ENCODE results near the gene PILRA. TPM values are rescaled to one million over a fixed set of nuclear protein-coding genes. Genes with fewer than 3 reads are reported as not detected.

PILRA gene
- total RNA-seq, 4 donors from 2014 or later: 3.3 to 20.6 (median 6.7) TPM

- no peaks in the 10 kb centered on the region for H3K36me3 ChIP-seq
- H3K4me1 ChIP-seq: no peaks in the 10 kb centered on the region
- no peak for DNase-seq
- H3K27me3 ChIP-seq: no peaks in the 10 kb centered on the region
- H3K4me3 ChIP-seq: no peak overlapping the region
- no peak overlapping the region for H3K27ac ChIP-seq
- H3K9me3 ChIP-seq: no peaks in the 10 kb centered on the region
- no peak for TF ChIP-seq POLR2A (IDR thresholded peaks at IDR 0.05)
- TF ChIP-seq, protein P1, sequence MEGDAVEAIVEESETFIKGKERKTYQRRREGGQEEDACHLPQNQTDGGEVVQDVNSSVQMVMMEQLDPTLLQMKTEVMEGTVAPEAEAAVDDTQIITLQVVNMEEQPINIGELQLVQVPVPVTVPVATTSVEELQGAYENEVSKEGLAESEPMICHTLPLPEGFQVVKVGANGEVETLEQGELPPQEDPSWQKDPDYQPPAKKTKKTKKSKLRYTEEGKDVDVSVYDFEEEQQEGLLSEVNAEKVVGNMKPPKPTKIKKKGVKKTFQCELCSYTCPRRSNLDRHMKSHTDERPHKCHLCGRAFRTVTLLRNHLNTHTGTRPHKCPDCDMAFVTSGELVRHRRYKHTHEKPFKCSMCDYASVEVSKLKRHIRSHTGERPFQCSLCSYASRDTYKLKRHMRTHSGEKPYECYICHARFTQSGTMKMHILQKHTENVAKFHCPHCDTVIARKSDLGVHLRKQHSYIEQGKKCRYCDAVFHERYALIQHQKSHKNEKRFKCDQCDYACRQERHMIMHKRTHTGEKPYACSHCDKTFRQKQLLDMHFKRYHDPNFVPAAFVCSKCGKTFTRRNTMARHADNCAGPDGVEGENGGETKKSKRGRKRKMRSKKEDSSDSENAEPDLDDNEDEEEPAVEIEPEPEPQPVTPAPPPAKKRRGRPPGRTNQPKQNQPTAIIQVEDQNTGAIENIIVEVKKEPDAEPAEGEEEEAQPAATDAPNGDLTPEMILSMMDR (IDR thresholded peaks at IDR 0.05): no peak
- intact Hi-C loops (cut with DNase I; ENCODE audit: low total_unique reads): no loop called here
Measured at GRCh38 chr7:100411101-100411500, 37.8 kb downstream of the PILRA start.

- intact Hi-C loops (cut with DNase I; ENCODE audit: low total_unique reads): no loop called here
- H3K27me3 ChIP-seq: no peaks in the 10 kb centered on the region
- no peak for TF ChIP-seq POLR2A (IDR thresholded peaks at IDR 0.05)
- TF ChIP-seq, protein P1 (IDR thresholded peaks at IDR 0.05): no peak
- no peaks in the 10 kb centered on the region for H3K9me3 ChIP-seq
- no peaks in the 10 kb centered on the region for H3K36me3 ChIP-seq
- H3K4me1 ChIP-seq: no peaks in the 10 kb centered on the region
- H3K27ac ChIP-seq: no peak overlapping the region
- no peak for DNase-seq
- H3K4me3 ChIP-seq: no peak overlapping the region
Measured at GRCh38 chr7:100413346-100413745, 40.1 kb downstream of the PILRA start.

- intact Hi-C loops (cut with DNase I; ENCODE audit: low total_unique reads): no loop called here
- Histone ChIP-seq H3K9me3 (no peaks in the 10 kb centered on the region), H3K27me3 (no peaks in the 10 kb centered on the region), H3K27ac (no peak overlapping the region), H3K4me3 (no peak overlapping the region), H3K36me3 (no peaks in the 10 kb centered on the region), H3K4me1 (no peaks in the 10 kb centered on the region)
- no peak for DNase-seq
- TF ChIP-seq, protein P1 (IDR thresholded peaks at IDR 0.05): no peak
- no peak for TF ChIP-seq POLR2A (IDR thresholded peaks at IDR 0.05)
Measured at GRCh38 chr7:100413889-100414288, 40.6 kb downstream of the PILRA start.

GRCh38 chr7:100415448-100415847, 42.2 kb downstream of the PILRA start:
- intact Hi-C loops (cut with DNase I; ENCODE audit: low total_unique reads): no loop called here
- no peak for TF ChIP-seq POLR2A (IDR thresholded peaks at IDR 0.05)
- TF ChIP-seq, protein P1 (IDR thresholded peaks at IDR 0.05): no peak
- Histone ChIP-seq H3K27me3 (no peaks in the 10 kb centered on the region), H3K4me3 (no peak overlapping the region), H3K36me3 (no peaks in the 10 kb centered on the region), H3K9me3 (no peaks in the 10 kb centered on the region), H3K27ac (no peak overlapping the region), H3K4me1 (no peaks in the 10 kb centered on the region)
- DNase-seq: no peak

DNA sequence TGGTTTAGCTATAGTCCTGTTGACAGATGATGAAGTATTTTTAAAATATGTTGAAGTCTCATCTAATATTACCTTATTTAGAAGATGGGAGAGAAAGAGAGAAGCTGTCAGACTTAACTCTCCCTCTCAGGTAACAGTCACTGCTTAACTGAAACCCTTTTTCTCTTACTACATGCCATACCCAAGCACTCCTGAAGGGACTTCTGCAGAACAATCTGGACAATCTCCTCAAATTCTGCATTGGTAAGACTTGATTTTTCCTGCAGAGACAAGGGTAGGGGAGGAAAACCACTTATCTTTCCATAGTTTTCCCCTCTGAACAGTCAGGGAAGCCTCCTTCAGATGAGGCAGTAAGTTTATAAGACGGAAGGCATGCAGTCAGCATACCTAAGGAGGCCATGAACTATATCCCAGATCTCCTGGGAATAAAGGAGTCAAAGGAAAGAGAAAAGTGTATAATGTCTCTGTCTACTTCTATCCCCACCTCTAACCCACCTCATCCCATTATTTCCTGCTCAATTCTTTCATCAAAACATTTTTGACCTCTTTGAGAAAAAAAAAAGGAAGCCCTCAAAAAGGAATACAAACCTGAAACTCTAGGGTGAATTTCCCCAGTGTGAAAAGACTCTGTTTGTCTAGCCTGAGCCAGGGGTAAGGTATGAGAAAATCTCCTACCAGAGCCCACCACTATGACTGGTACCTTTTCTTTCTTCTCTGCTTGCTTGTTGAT, 45.8 kb downstream of the PILRA start:
- DNase-seq: no peak
- H3K27ac ChIP-seq: no peak overlapping the region
- no peaks in the 10 kb centered on the region for H3K4me1 ChIP-seq
- H3K9me3 ChIP-seq: no peaks in the 10 kb centered on the region
- no peak for TF ChIP-seq POLR2A (IDR thresholded peaks at IDR 0.05)
- TF ChIP-seq, protein P1 (IDR thresholded peaks at IDR 0.05): no peak
- H3K36me3 ChIP-seq: no peaks in the 10 kb centered on the region
- H3K27me3 ChIP-seq: no peaks in the 10 kb centered on the region
- no peak overlapping the region for H3K4me3 ChIP-seq
- intact Hi-C loops (cut with DNase I; ENCODE audit: low total_unique reads): no loop called here

Data from uterus (tissue), 4 donors.